Stomach (tissue), 9 donors: ENCODE measurements around the gene PRSS27. TPM values are rescaled to one million over a fixed set of nuclear protein-coding genes. Genes with fewer than 3 reads are reported as not detected.

Source experiments
- DNase-seq, 2 donors: peaks; one replicate each; pipeline versions ENCODE4 v3.0.0 to v3.0.0-alpha.2; 2013 to 2019
- H3K27ac ChIP-seq, 5 donors: fragments of 200-600 bp in 4 of 5; sonication (generic) in 4 of 5; one replicate each; pipeline ENCODE4 v1.5.1; 2013 to 2019; ENCODE audit warnings: mild to moderate bottlenecking in 1 of 5, moderate library complexity in 1 of 5
- H3K27me3 ChIP-seq, 3 donors: fragments of 200-600 bp; sonication (generic); one replicate each; pipeline ENCODE4 v1.5.1; 2017 to 2019; ENCODE audit warnings: mixed run types in 1 of 3
- H3K36me3 ChIP-seq, 4 donors: fragments of 200-600 bp; sonication (generic); 1 replicate in 3 of 4; 2 replicates in 1 of 4; pipeline ENCODE4 v1.5.1; 2016 to 2019
- H3K4me1 ChIP-seq, 4 donors: fragments of 200-600 bp; sonication (generic); one replicate each; pipeline ENCODE4 v1.5.1; 2016 to 2019
- H3K4me3 ChIP-seq, 4 donors: fragments of 200-600 bp; sonication (generic) in 3 of 4; one replicate each; pipeline ENCODE4 v1.5.1; 2016 to 2019; ENCODE audit warnings: mild to moderate bottlenecking in 1 of 4
- H3K9me3 ChIP-seq, 4 donors: fragments of 200-600 bp; sonication (generic); one replicate each; pipeline ENCODE4 v1.5.1; 2016 to 2019
- CTCF ChIP-seq, 7 experiments: fragments of 450-650 bp in 4 of 7; fragments of 200-600 bp in 3 of 7; sonication (generic) in 3 of 7; IDR thresholded peaks; one replicate each; pipeline ENCODE4 v1.5.1; 2016 to 2019; ENCODE audit warnings: antibody characterized with exemption in 7 of 7, control low read depth in 2 of 7, mild to moderate bottlenecking in 1 of 7
- EP300 ChIP-seq: sonication (generic); formaldehyde crosslinking; IDR thresholded peaks from one replicate; pipeline ENCODE4 v1.6.1; 2017; ENCODE audit warnings: antibody characterized with exemption
- POLR2A ChIP-seq, 4 donors: fragments of 450-650 bp; IDR thresholded peaks; one replicate each; pipeline ENCODE4 v1.6.1; 2016; ENCODE audit warnings: antibody characterized with exemption in 4 of 4, control low read depth in 2 of 4, mild to moderate bottlenecking in 1 of 4, moderate library complexity in 1 of 4
- POLR2AphosphoS5 ChIP-seq, 3 donors: sonication (generic); formaldehyde crosslinking; IDR thresholded peaks; one replicate each; pipeline ENCODE4 v1.6.1; 2016; ENCODE audit warnings: antibody characterized with exemption in 3 of 3
- WGBS, 5 donors: extraction: QIAGEN DNeasy Blood & Tissue Kit in 3 of 5; methylation state at CpG; one replicate each; pipeline versions ENCODE4 v1.1.5 to v1.1.7; 2013 to 2018; 5-methylcytosine and 5-hydroxymethylcytosine counted together
- intact Hi-C: fragments of 100-400 bp; cut with DNase I; formaldehyde crosslinking; loops from one replicate; pipeline ENCODE4 v1.15.1; 2023; ENCODE audit warnings: low total_unique reads
- polyA plus RNA-seq, 3 donors: library from polyadenylated mRNA; stranded (reverse); fragments of 200-250 nt; gene quantifications; one replicate each; pipeline ENCODE4 v1.2.3, GENCODE V29; 2013
- total RNA-seq, 5 donors: library from RNA; depleted of rRNA; stranded (reverse); fragments of >200 nt; gene quantifications; one replicate each; pipeline versions ENCODE4 v1.1.0 to v1.2.3, GENCODE V29; 2014 to 2016
- donor health status: healthy with polysubstance abuse.
- donor health status: Bipolar disorder and iron deficiency.
- donor health status: healthy.

The PRSS27 gene
- total and polyA plus RNA-seq, 8 donors: 0.50 to 74.4 (median 0.66) TPM; not detected in 4

DNA sequence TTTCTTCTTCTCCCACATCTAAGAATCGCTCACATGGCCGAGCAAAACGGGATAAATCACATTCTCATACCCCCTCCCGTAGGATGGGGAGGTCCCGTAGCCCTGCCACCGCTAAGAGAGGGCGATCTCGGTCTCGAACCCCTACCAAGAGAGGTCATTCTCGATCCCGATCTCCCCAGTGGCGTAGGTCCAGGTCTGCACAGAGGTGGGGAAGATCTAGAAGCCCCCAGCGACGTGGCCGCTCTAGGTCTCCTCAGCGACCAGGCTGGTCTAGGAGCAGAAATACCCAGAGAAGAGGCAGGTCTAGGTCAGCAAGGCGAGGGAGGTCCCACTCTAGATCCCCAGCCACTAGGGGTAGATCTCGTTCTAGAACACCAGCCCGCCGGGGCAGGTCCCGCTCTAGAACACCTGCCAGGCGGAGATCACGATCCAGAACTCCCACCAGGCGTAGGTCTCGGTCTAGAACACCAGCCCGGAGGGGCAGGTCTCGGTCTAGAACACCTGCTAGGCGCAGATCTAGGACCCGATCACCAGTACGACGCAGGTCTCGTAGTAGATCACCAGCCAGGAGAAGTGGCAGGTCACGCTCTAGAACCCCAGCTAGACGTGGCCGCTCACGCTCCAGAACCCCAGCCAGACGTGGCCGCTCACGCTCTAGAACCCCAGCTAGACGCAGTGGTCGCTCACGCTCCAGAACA is 42.0 kb upstream of the PRSS27 start:
- DNase-seq: no peak
- Histone ChIP-seq H3K9me3 (no peaks in the 10 kb centered on the region), H3K4me3 (no peak overlapping the region), H3K4me1 (peaks cover under 1 to 31% (median 17%) of the 10 kb centered on the region in 4 donors), H3K27me3 (no peaks in the 10 kb centered on the region), H3K36me3 (peaks cover 99 to 100% (median 100%) of the 10 kb centered on the region in 4 donors), H3K27ac (no peak overlapping the region)
- intact Hi-C loops: no loop called here
- WGBS, 5 donors: 96 to 98% (median 98%) methylated on average over 37 to 42 of the region's 42 CpGs
- TF ChIP-seq CTCF (IDR thresholded peaks at IDR 0.05) (no peak), POLR2AphosphoS5 (IDR thresholded peaks at IDR 0.05) (no peak), POLR2A (IDR thresholded peaks at IDR 0.05) (no peak), EP300 (no peak)

DNA sequence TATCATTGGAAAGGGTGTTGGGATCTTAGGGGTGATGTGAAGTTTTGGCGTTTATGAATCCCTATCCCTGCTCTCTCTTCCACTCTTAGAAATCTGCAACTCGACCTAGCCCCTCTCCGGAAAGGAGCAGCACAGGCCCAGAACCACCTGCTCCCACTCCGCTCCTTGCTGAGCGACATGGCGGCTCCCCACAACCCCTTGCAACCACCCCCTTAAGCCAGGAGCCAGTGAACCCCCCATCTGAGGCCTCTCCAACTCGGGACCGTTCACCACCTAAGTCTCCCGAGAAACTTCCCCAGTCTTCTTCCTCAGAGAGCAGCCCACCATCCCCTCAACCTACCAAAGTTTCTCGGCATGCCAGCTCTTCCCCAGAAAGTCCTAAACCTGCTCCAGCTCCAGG is 41.4 kb upstream of the PRSS27 start:
- no peak for DNase-seq
- 93 to 98% (median 96%) methylated on average over 10 of the region's 10 CpGs for WGBS, 5 donors

GRCh38 chr16:2757344-2757743 is 37.3 kb upstream of the PRSS27 start:
- TF ChIP-seq POLR2A (IDR thresholded peaks at IDR 0.05): no peak
- no peak for TF ChIP-seq EP300
- no peak for TF ChIP-seq POLR2AphosphoS5 (IDR thresholded peaks at IDR 0.05)
- TF ChIP-seq CTCF (IDR thresholded peaks at IDR 0.05): no peak
- WGBS, 5 donors: 71 to 76% (median 74%) methylated on average over 11 of the region's 11 CpGs
- no peaks in the 10 kb centered on the region for H3K27me3 ChIP-seq
- H3K36me3 ChIP-seq: peaks cover 52 to 64% (median 58%) of the 10 kb centered on the region in 4 donors
- no peak for DNase-seq
- intact Hi-C loops: no loop called here
- H3K4me3 ChIP-seq: no peak overlapping the region
- no peak overlapping the region for H3K27ac ChIP-seq
- H3K9me3 ChIP-seq: no peaks in the 10 kb centered on the region
- H3K4me1 ChIP-seq: peaks cover 29 to 63% (median 48%) of the 10 kb centered on the region in 4 donors

More for the DNA sequence above, 41.4 kb upstream of the PRSS27 start:
- Histone ChIP-seq H3K9me3 (no peaks in the 10 kb centered on the region), H3K36me3 (peaks cover 94 to 100% (median 97%) of the 10 kb centered on the region in 4 donors), H3K27me3 (no peaks in the 10 kb centered on the region), H3K27ac (no peak overlapping the region), H3K4me3 (no peak overlapping the region), H3K4me1 (peaks cover 2 to 33% (median 20%) of the 10 kb centered on the region in 4 donors)
- TF ChIP-seq POLR2A (IDR thresholded peaks at IDR 0.05): no peak
- no peak for TF ChIP-seq EP300
- no peak for TF ChIP-seq CTCF (IDR thresholded peaks at IDR 0.05)
- TF ChIP-seq POLR2AphosphoS5 (IDR thresholded peaks at IDR 0.05): no peak
- intact Hi-C loops: no loop called here

DNA sequence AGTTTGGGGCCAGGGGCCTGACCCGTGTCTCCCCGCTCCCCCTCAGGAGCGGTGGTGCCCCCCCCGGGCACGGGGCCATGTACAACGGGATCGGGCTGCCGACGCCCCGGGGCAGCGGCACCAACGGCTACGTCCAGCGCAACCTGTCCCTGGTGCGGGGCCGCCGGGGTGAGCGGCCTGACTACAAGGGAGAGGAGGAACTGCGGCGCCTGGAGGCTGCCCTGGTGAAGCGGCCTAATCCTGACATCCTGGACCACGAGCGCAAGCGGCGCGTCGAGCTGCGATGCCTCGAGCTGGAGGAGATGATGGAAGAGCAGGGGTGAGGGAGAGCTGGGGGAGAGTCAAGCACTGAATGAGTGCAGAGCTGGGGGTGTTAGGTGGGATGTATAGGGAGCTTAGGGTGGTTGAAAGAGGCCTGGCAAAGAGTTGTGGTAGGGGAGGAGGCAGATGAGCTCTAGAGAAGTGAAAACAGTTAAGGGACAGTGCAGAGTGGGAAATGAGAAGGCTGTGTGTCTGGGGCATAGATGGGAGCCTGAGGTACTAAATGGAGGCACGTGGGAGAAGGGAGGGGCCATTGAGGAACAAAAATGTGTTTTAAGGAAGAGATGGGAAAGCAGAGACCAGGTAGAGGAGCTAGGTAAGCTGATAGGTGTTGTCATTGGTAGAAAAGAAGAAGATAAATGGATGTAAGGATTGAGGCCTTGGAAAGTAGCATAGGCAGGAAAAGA is 36.4 kb upstream of the PRSS27 start:
- peaks cover 34 to 69% (median 54%) of the 10 kb centered on the region in 4 donors for H3K4me1 ChIP-seq
- WGBS, 5 donors: 83 to 88% (median 84%) methylated on average over 18 to 30 of the region's 30 CpGs
- intact Hi-C loops: no loop called here

More for the DNA sequence above, 36.4 kb upstream of the PRSS27 start:
- no peak for TF ChIP-seq CTCF (IDR thresholded peaks at IDR 0.05)
- no peak for TF ChIP-seq POLR2A (IDR thresholded peaks at IDR 0.05)
- no peak for TF ChIP-seq EP300
- TF ChIP-seq POLR2AphosphoS5 (IDR thresholded peaks at IDR 0.05): no peak
- no peak overlapping the region for H3K27ac ChIP-seq
- peaks cover 43 to 55% (median 49%) of the 10 kb centered on the region in 4 donors for H3K36me3 ChIP-seq
- no peaks in the 10 kb centered on the region for H3K9me3 ChIP-seq
- no peaks in the 10 kb centered on the region for H3K27me3 ChIP-seq
- peak overlapping the region in 1 of 4 donors; percentile 96 for H3K4me3 ChIP-seq
- DNase-seq: no peak
